DLD1 (cell line): Measurements from ENCODE around the gene NT5DC4.
"Not testable (repeated sequence)": the region's sequence is repeated elsewhere in the genome, so short reads cannot be mapped to it uniquely, and the experiment has no call there.

Experiments used
- in situ Hi-C: cut with HindIII; loops from 2 replicates; pipeline ENCODE4 v1.10.0; 2017; ENCODE audit warnings: low sequenced_read_pairs

Gene NT5DC4

DNA sequence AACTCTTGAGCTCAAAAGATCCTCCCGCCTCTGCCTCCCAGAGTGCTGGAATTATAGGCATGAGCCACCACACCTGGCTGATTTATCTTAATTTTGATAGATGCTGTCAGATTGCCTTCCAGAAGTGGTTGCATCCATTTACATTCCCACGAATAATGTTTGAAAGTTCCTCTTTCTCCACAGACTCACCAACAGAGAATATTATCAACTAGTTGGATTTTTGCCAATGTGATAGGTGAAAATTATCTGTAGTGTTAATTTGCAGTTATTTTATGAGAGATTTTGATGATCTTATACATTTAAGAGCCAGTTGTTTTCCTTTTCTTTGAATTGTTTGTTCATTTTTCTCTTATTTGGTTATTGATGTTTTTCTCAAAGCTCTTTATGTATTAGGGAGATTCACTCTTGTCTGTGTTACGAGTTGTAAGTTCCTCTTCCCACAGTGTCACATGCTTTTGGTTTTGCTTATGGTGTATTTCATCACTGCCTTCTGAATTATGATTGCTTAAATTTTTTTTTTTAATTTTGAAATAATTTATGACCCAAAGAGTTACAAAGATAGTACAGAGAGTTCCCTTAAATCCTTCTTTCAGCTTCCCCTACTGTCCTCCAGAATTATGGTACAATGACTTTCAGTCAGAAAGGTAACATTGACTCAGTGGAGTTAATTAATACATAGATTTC lies 20.7 kb upstream of the NT5DC4 start:
- in situ Hi-C loops, result no loop called here

DNA sequence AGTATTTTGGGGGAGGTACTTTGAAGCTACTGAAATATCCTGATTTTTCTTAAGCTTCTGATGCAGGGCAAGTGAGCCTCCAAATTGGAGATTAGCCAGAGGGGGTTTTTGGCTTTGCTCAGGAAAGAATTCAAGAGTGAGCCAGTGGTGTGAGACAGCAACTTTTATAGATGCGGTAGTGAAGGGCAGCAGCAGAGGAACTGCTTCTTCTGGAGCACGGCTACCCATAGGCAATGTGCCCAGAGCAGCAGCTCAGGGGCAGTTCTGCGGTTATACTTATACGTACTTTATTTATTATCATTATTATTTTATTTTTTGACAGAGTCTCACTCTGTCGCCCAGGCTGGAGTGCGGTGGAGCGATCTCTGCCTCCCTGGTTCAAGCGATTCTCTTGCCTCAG lies 19.8 kb upstream of the NT5DC4 start:
- in situ Hi-C loops, result no loop called here

DNA sequence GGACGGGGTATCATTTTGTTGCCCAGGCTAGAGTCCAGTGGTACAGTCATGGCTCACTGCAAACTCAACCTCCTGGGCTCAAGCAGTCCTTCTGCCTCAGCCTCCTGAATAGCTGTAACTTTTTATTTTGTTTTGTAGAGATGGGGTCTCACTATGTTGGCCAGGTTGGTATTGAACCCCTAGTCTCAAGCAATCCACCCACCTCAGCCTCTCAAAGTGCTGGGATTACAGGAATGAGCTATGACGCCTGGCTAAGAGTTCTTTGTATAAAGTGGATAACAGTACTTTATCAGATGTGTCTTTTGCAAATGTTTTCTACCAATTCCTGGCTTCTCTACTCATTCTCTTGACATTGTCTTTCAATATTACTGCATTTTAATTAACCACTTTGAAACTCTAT lies 17.1 kb upstream of the NT5DC4 start:
- in situ Hi-C loops, result no loop called here

DNA sequence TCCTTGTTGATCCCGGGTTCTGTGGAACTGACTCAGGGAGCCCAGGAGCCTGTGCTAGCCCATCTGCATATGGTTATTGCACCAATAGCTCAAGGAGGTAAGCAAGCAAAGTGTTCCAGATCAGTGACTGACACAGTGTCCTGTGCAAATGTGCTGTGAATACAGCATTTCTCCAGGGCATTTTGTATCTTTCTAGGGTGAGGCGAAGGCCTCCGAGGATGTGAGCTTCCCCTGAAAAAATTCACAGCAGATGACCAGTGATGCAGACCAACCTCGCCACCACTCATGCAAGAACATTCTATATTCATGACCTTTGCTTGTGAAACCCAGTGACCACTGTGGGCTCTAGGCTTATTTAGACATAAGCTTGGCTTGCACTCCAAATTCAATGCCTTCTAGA lies 15.2 kb upstream of the NT5DC4 start:
- in situ Hi-C loops, result no loop called here

DNA sequence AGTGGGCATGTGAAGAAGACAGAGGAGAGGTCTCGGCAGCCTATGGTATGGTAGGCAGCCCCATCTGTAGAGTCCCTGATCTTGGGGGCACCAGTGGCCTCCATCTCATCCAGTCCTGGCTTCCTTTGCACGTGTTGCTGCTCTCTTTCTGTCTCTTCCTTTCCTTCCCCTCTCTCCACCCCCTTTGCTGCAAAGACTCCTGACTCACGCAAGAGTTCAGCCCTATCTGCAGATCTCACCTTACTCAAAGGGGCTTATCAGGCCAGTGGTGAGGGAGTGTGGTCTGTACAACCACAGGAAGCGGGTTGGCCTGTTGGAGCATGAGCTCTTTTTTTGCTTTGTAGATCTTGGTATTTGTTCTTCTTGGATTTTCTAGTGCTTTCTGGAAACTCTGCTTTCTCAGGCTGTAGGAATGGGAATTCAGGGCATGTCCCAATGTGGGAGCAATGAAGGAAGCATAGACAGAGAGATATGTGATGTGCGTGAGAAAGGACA lies 14.6 kb upstream of the NT5DC4 start:
- in situ Hi-C loops, result no loop called here

DNA sequence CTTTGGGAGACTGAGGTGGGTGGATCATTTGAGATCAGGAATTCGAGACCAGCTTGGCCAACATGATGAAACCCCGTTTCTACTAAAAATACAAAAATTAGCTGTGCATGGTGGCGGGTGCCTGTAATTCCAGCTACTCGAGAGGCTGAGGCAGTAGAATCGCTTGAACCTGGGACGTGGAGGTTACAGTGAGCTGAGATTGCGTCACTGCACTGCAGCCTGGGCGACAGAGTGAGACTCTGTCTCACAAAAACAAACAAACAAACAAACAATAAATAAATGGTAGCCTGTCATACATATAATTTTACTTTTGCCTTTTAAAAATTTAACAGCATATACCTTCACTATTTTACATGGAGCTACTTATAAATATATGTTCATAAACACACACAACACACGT lies 13.9 kb upstream of the NT5DC4 start:
- in situ Hi-C loops, result not testable (repeated sequence)

DNA sequence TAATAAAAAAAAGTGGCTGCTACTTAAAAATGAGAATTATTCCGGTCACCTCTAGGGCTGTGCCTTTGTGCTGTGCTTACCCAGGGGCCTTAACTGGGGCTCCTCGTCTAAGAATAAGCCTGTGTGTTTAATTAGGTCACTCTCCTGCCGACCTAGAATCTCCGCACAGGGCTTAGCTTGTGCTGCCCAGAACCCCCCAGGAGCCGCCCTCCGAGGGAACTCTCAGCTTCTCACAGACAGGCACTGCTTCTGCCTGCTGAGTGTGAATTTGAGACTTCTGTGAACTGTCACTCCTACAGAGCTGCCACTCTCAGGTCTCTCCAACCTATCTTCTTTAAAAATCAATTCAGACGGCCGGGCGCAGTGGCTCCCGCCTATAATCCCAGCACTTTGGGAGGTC lies 11.9 kb upstream of the NT5DC4 start:
- in situ Hi-C loops, result no loop called here

DNA sequence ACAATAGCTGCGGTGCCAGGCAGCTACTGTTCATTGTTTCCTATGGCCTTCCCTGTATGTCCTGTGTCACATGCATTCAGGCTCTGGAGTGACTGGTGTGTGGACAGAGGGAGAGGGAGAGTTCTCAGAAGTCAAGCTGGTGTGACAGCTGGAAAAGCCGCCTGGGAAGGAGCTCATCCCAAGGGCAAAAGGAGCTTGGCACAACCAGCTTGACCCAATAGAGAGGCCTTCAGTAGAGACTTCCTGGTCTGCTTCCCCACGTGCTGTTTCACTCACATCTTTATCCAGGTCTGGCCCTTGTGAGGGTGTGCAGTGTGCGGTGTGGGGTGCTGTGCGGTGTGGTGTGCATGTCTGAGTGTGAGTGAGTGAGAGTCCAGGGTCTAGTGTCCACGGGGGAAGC lies 11.1 kb upstream of the NT5DC4 start:
- in situ Hi-C loops, result no loop called here

DNA sequence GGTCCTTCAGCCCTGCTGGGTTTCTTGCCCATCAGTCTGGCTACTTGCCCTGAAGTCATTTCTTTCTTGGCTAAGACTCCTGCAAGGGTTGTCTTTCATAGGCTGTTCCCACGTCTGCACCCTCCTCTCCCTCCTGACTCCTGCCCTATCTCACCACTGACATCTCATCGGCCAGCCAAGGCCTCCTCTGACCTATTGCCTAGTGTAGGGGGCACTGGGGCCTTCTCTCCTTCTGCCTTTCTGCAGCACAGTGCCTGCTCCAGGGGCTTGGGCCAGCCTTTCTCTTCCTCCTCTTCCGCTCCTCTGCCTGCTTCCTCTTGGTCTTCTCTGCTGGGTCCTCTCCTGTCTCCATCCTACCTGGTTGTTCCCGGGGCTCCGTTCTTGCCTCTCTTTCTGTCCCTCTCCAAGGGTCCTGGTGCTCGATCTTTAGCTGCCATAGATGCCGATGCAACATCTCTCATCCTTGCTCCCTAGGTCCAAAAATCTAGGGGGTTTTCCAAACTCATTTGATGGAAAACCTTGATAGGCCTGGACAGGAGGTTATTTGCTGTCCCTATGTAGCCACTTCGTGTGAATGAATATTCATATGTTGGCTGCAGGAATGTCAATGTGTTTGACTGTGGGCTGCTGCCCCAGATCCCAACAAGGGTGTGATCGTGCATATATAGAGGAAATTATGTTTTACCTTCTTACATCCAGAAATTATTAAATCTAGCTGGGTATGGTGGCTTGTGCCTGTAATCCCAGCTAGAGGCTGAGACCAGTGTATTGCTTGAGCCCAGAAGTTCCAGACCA lies 9.7 kb upstream of the NT5DC4 start:
- in situ Hi-C loops, result no loop called here

DNA sequence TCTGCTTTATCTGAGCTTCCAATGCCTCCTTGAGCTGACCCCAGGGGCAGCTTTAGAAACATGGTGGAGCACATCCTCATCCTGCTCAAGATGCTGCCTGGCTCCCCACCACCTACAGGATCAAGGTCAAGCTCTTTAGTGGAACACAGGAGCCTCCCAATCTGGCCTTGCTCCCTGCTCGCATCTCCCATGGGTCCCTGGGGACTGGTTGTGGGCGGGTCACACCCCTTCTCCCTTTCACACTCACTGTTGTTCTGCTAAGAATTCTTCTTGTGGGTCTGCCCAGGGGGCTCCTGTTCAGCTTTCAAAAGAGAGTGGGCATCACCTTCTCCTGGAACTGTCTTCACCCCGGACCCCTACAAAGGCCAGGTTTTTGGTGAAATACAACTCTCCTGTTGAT lies 8.4 kb upstream of the NT5DC4 start:
- in situ Hi-C loops, result no loop called here

DNA sequence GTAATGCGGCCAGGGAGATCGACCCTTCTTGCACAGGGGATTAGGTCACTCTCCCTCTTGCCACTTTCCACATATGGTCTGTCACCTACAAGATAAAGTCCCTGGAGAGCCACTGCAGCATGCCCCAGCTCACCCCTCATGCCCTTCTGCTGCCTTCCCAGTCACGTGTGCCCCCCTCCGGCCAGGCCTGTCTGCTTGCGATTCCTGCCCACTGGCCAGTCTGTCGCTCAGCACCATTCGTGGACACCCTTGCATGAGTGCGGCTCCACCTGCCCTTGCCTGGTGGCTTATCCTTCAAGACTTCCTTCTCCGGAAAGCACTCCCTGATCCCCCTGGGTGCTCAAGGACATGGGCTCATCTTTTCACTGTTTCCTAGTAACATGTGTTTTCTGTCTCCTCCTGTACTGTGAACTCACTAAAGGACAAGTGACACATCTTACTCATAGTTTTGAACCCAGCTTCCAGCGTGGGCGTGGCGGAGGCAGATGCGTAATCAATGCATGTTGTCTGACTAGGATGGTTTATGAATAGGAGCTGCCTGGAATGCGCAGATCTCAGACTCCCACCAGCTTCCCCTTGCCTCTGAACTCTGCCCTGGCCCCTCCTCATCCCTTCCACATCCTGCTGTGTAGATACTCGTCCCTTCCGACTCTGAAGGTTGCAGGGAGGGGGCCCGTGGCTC lies 7.8 kb upstream of the NT5DC4 start:
- in situ Hi-C loops, result no loop called here

DNA sequence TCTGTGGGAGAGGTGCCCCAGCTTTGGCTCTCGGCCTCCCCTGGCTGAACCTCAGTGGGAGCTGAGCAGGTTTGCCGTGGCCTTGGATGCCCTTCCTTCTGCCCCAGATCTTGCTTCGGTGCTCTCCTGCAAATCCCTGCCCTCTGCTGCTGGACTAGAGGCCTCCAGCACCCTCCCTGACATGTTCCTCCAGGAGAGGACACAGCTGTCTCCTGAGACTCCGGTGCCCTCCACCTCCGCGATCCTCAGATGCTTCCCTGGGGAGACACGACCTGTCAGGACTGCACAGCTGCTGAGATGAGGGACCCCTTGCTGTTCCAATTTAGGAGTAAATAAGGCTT lies 7.3 kb upstream of the NT5DC4 start:
- in situ Hi-C loops, result no loop called here

DNA sequence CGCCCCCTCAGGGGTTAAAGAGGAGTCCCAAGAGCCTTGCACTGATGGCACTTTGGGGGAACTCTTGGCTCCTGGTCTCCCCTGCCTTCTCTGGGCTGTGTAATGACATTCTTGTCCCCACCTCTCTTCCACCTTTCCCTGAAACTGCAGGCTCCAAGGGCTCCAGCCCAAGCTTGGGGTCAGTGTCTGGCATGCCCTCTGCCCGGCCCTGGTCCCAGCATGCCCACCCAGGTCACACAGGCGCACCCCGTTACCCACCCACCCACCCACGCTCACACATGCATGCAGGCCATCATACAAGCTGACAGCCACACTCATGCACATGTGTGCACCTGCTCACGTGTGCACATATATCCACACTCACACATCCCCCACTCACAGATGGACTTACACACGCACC lies 6.9 kb upstream of the NT5DC4 start:
- in situ Hi-C loops, result no loop called here

DNA sequence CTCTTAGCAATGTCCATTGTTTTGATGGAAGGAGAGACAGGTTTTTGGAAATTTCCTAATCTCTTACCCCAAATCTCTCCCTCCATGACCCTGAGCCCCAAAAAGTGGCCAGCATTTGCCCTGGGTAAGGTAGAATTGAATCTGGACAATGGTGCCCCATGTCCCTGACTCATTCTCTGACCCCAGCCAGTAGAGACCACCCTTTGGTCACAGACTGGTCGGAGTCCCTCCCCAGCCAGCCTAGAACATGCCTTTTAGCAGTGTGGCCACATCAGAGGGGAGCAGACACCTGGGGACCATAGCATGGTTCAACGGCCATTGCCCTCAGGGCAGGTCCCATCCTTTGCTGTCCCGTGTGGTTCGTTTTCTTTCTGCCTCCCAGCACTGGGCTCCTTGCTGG lies 6.5 kb upstream of the NT5DC4 start:
- in situ Hi-C loops, result no loop called here

DNA sequence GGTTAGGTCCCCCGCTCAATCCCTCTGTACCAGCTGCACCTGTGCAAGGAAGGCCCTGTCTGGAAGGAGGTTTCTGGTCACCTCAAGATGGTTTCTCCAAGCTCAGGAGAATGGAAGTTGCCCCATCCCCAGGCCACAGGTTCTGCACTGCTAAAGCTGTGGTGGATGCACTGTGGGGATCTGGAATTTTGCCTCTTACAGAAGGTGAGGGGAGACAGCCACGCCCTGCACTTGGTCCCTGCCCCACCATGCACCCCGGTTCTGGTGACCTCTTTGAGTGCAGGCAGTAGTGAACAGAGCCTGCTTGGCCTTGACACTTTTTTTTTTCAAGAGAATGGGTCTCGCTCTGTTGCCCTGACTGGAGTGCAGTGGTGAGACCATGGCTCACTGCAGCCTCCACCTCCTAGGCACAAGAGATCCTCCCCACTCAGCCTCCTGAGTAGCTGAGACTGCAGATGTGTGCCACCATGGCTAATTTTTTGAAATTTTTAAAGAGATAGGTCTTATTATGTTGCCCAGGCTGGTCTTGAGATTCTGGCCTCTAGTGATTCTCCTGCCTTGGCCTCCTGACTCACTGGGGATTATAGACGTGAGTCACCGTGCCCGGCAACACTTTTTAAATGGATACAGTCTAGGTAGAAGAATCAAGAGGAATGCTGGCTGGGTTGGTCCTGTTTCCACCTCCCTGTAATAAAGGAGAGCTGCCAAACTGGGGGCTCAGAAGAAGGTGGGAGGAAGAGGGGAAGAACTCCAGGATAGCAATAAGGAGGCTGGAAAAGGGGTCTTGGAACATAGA lies 5.8 kb upstream of the NT5DC4 start:
- in situ Hi-C loops, result no loop called here

DNA sequence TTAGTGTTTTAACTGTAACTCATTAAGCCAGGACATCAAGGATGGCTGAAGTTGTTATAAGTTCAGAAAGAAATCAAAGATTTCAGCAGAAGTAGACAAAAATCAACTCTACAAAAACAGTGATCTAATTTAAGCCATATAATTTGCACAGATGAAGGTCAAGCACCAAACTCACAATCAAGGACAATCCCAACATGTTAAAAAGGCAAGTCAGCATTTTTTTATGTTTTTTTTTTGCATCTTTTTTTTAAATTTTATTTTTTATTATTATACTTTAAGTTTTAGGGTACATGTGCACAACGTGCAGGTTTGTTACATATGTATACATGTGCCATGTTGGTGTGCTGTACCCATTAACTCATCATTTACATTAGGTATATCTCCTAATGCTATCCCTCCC lies 4.7 kb upstream of the NT5DC4 start:
- in situ Hi-C loops, result not testable (repeated sequence)

DNA sequence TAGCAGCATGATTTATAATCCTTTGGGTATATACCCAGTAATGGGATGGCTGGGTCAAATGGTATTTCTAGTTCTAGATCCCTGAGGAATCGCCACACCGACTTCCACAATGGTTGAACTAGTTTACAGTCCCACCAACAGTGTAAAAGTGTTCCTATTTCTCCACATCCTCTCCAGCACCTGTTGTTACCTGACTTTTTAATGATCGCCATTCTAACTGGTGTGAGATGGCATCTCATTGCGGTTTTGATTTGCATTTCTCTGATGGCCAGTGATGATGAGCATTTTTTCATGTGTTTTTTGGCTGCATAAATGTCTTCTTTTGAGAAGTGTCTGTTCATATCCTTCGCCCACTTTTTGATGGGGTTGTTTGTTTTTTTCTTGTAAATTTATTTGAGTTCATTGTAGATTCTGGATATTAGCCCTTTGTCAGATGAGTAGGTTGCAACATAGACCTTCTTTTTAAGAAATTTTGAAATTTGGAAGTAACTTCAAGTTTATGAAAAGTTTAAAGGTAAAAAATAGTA lies 3.9 kb upstream of the NT5DC4 start:
- in situ Hi-C loops, result not testable (repeated sequence)

DNA sequence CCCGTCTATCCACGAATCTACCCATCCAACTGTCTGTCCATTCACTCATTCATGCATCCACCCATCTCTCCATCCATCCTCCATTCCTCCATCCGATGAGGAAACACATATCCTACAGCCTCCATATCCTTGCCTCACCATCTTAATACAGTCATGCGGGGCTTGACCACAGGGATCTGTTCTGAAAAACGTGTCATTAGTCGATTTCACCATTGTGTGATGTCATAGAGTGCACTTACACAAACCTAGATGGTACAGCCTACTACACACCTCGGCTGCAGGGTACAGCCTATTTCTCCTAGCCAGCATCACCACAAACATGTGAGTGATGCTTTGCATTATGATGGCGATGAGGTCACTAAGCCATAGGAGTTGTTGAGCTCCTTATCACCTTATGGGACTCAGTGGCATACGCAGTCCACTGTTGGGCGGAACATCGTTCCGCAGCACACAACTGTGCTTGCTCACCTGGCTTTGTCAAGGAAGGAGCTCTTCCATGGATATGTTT lies 1.9 kb upstream of the NT5DC4 start:
- in situ Hi-C loops, result no loop called here

DNA sequence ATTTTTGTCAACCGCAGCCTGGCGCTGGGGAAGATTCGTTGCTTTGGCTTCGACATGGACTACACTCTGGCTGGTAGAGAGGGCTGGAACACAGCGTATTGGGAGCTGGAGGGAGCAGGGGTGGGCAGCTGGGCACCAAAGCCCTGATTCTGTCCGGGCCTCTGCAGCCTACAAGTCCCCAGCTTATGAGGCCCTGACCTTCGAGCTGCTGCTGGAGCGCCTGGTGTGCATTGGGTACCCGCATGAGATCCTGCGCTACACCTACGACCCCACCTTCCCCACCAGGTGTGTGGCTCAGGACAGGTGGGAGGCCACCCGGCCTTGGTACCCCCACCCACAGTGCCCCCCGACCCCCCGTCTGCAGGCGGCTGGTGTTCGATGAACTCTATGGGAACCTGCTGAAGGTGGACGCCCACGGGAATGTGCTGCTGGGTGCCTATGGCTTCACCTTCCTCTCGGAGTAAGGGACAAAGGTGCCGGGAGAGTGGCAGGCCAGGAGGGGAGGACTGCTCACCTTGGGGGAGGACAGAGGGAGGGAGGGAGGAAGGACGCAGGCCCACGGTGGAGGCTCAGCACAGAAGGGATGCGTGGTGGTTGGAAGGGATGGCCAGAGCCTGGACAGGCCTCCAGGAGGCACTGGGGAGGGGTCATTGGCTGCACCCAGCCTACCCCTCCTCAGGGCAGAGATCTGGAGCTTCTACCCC lies 1.2 kb downstream of the NT5DC4 start:
- in situ Hi-C loops, result no loop called here
